Esophagus (tissue), 2 donors: ENCODE data around the gene ATP8A2. TPM values are rescaled to one million over a fixed set of nuclear protein-coding genes. Genes with fewer than 3 reads are reported as not detected.

Source experiments
- H3K27ac ChIP-seq, 2 donors: one replicate each; pipeline ENCODE4 v1.5.1; 2013; ENCODE audit warnings: low read depth in 2 of 2, mild to moderate bottlenecking in 2 of 2, inconsistent platforms in 1 of 2, low read length in 1 of 2, moderate library complexity in 1 of 2
- H3K27me3 ChIP-seq, 2 donors: one replicate each; pipeline ENCODE4 v1.6.1; 2013; ENCODE audit warnings: low read length in 2 of 2, control low read depth in 1 of 2, mild to moderate bottlenecking in 1 of 2; ENCODE audit not compliant: insufficient read depth in 2 of 2, control insufficient read depth in 1 of 2
- H3K36me3 ChIP-seq, 2 donors: one replicate each; pipeline ENCODE4 v1.6.1; 2013; ENCODE audit warnings: low read length in 1 of 2; ENCODE audit not compliant: control insufficient read depth in 2 of 2, insufficient read depth in 2 of 2
- H3K4me1 ChIP-seq, 2 donors: one replicate each; pipeline ENCODE4 v1.6.1; 2013; ENCODE audit warnings: low read length in 1 of 2; ENCODE audit not compliant: control insufficient read depth in 2 of 2, insufficient read depth in 2 of 2
- H3K4me3 ChIP-seq, 2 donors: one replicate each; pipeline ENCODE4 v1.5.1; 2013; ENCODE audit warnings: low read length in 2 of 2, mild to moderate bottlenecking in 2 of 2, low read depth in 1 of 2, moderate library complexity in 1 of 2
- H3K9me3 ChIP-seq, 2 donors: one replicate each; pipeline ENCODE4 v1.6.1; 2013; ENCODE audit warnings: mild to moderate bottlenecking in 2 of 2, low read depth in 1 of 2, low read length in 1 of 2, moderate library complexity in 1 of 2; ENCODE audit not compliant: control insufficient read depth in 2 of 2, insufficient read depth in 1 of 2
- WGBS, 2 donors: extraction: QIAGEN DNeasy Blood & Tissue Kit; methylation state at CpG; one replicate each; pipeline ENCODE4 v1.1.7; 2013; 5-methylcytosine and 5-hydroxymethylcytosine counted together
- polyA plus RNA-seq, 2 donors: library from polyadenylated mRNA; stranded (reverse); fragments of 200-250 nt; gene quantifications; one replicate each; pipeline ENCODE4 v1.2.3, GENCODE V29; 2013
- donor health status: healthy with polysubstance abuse.
- donor health status: Bipolar disorder and iron deficiency.

Gene ATP8A2
- polyA plus RNA-seq, 2 donors, result 0.01 TPM; not detected in 1

DNA sequence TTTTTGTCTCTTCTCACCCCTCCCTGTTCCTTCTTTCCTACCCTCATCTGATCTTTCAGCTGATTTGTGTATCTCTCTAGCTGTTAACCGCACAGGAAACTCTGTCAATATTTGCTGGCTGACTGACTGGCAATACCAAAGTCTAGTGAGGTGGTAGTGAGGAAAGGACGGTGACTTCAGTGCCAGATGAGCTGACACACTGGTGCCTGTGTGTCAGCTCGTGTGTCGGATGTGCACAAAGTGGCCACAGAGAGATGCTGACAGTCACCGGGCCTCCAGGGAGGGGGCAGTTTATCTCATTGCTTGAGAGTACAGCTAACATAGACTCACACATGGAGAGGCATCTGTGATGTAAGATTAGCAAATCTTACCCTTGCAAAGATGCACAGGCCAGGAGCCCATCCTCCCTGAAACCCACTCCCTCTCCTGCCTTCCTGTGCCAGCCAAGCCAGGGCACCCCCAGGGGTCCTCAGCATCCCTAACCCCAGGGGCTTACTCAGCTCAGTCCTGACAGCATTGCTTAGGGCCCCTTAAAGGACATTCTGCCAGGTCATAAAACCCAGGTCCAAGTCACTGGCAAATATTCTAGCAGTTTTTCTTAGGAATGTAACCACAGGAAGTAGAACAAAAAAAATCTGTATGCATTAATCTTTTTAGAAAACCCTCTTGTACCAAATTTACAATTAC, 599.8 kb downstream of the ATP8A2 start:
- Histone ChIP-seq H3K9me3 (no peaks in the 10 kb centered on the region), H3K36me3 (no peaks in the 10 kb centered on the region), H3K4me3 (no peak overlapping the region), H3K4me1 (no peaks in the 10 kb centered on the region), H3K27me3 (no peaks in the 10 kb centered on the region), H3K27ac (no peak overlapping the region)
- WGBS, 2 donors, result 68% methylated on average over 5 of the region's 5 CpGs

- WGBS, 2 donors, result 73 to 76% methylated on average over 13 of the region's 13 CpGs
- Histone ChIP-seq H3K4me1 (no peaks in the 10 kb centered on the region), H3K36me3 (no peaks in the 10 kb centered on the region), H3K27me3 (no peaks in the 10 kb centered on the region), H3K27ac (no peak overlapping the region), H3K4me3 (no peak overlapping the region), H3K9me3 (no peaks in the 10 kb centered on the region)
These were observed 601.3 kb downstream of the ATP8A2 start for GRCh38 chr13:25973085-25973484.

- no peaks in the 10 kb centered on the region for H3K4me1 ChIP-seq
- H3K4me3 ChIP-seq, result no peak overlapping the region
- WGBS, 2 donors, result 35 to 60% methylated on average over 7 of the region's 7 CpGs
- no peaks in the 10 kb centered on the region for H3K36me3 ChIP-seq
- H3K9me3 ChIP-seq, result no peaks in the 10 kb centered on the region
- H3K27me3 ChIP-seq, result no peaks in the 10 kb centered on the region
- no peak overlapping the region for H3K27ac ChIP-seq
These were observed 601.8 kb downstream of the ATP8A2 start for GRCh38 chr13:25973576-25973975.

GRCh38 chr13:25977216-25977615, 605.4 kb downstream of the ATP8A2 start:
- WGBS, 2 donors, result 27 to 32% methylated on average over 10 of the region's 10 CpGs

DNA sequence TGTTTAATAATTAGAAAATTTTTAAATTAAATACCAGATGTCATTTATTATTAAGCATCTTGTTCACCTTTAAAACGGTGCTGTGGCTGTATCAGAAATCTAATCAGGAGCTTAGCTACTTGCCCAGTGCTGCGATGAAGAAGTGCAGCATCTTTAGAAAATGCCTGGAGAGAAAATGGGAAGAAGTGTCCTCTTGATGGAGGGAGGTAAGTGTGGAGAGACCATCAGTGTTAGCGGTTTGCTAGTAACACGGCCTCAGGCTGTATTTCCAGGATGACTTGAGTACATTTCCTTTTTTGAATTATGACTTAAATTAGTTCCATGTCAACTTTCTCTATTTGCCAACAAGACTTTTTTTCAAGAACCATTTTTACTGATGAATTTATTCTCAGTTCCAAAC, 605.9 kb downstream of the ATP8A2 start:
- H3K27ac ChIP-seq, result no peak overlapping the region
- 43 to 49% methylated on average over 4 of the region's 4 CpGs for WGBS, 2 donors
- no peaks in the 10 kb centered on the region for H3K4me1 ChIP-seq
- H3K27me3 ChIP-seq, result no peaks in the 10 kb centered on the region
- no peaks in the 10 kb centered on the region for H3K9me3 ChIP-seq
- H3K4me3 ChIP-seq, result no peak overlapping the region
- H3K36me3 ChIP-seq, result no peaks in the 10 kb centered on the region

More at GRCh38 chr13:25977216-25977615, 605.4 kb downstream of the ATP8A2 start:
- no peaks in the 10 kb centered on the region for H3K27me3 ChIP-seq
- H3K36me3 ChIP-seq, result no peaks in the 10 kb centered on the region
- no peak overlapping the region for H3K27ac ChIP-seq
- no peaks in the 10 kb centered on the region for H3K4me1 ChIP-seq
- H3K4me3 ChIP-seq, result no peak overlapping the region
- H3K9me3 ChIP-seq, result no peaks in the 10 kb centered on the region

GRCh38 chr13:25978961-25979360, 607.2 kb downstream of the ATP8A2 start:
- H3K27me3 ChIP-seq, result no peaks in the 10 kb centered on the region
- no peak overlapping the region for H3K27ac ChIP-seq
- H3K4me1 ChIP-seq, result no peaks in the 10 kb centered on the region
- H3K36me3 ChIP-seq, result no peaks in the 10 kb centered on the region
- no peaks in the 10 kb centered on the region for H3K9me3 ChIP-seq
- 91 to 94% methylated on average over 2 of the region's 2 CpGs for WGBS, 2 donors
- no peak overlapping the region for H3K4me3 ChIP-seq

DNA sequence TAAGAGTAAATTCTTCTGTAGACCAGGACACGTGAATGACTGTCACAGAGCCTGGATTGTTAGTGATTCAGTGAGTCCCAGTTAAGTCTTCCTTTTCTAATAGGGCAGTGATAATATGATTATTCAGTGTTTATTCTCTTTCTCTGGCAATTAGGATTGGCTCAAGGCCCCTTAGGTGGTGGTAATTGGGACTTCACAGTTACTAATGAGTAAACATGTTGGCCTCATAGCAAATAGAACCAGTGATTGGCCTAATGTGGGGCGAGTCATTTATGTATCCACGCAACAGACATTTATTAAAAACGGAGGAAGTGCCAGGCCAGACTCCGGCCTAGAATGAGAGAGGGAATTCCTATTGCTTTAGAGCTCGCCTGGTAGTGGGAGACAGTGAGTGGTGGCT, 607.6 kb downstream of the ATP8A2 start:
- WGBS, 2 donors, result 92 to 94% methylated on average over 6 of the region's 6 CpGs
- H3K27me3 ChIP-seq, result no peaks in the 10 kb centered on the region
- H3K4me3 ChIP-seq, result no peak overlapping the region
- H3K9me3 ChIP-seq, result no peaks in the 10 kb centered on the region
- H3K36me3 ChIP-seq, result no peaks in the 10 kb centered on the region
- H3K4me1 ChIP-seq, result no peaks in the 10 kb centered on the region
- H3K27ac ChIP-seq, result no peak overlapping the region

- no peaks in the 10 kb centered on the region for H3K4me1 ChIP-seq
- 40 to 52% methylated on average over 2 of the region's 2 CpGs for WGBS, 2 donors
- H3K9me3 ChIP-seq, result no peaks in the 10 kb centered on the region
- no peak overlapping the region for H3K4me3 ChIP-seq
- H3K27ac ChIP-seq, result no peak overlapping the region
- no peaks in the 10 kb centered on the region for H3K27me3 ChIP-seq
- no peaks in the 10 kb centered on the region for H3K36me3 ChIP-seq
These were observed 608.5 kb downstream of the ATP8A2 start for GRCh38 chr13:25980255-25980654.

GRCh38 chr13:25981060-25981459, 609.3 kb downstream of the ATP8A2 start:
- H3K9me3 ChIP-seq, result no peaks in the 10 kb centered on the region
- no peaks in the 10 kb centered on the region for H3K36me3 ChIP-seq
- no peaks in the 10 kb centered on the region for H3K27me3 ChIP-seq
- WGBS, 2 donors, result 50 to 53% methylated on average over 1 of the region's 1 CpG
- no peak overlapping the region for H3K27ac ChIP-seq
- no peaks in the 10 kb centered on the region for H3K4me1 ChIP-seq
- H3K4me3 ChIP-seq, result no peak overlapping the region

GRCh38 chr13:25982907-25983306, 611.1 kb downstream of the ATP8A2 start:
- Histone ChIP-seq H3K9me3 (no peaks in the 10 kb centered on the region), H3K27me3 (no peaks in the 10 kb centered on the region), H3K4me3 (no peak overlapping the region), H3K27ac (no peak overlapping the region), H3K4me1 (no peaks in the 10 kb centered on the region), H3K36me3 (no peaks in the 10 kb centered on the region)
